Measurements from ENCODE around the gene SLC29A2.

DNA sequence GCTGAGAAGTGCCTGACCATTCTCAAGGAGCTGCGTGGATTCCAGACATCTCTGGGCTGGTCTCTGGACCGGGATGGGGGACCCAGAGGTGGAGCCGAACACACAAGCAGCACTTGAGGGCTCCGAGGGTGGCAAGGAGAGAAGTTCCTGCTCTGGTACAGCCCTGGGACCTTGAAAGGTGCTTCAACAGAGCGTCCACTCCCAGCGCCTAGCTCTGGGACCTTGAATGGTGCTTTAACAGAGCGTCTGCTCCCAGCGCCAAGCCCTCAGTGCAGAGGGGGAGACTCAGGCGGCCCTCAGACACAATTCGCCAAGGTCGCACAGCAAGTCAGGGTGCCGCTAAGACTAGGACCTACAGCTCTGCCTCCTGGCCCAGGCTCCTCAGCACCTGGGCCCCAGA, 38.6 kb upstream of the SLC29A2 start:
- TF ChIP-seq GATA2 (IDR thresholded peaks at IDR 0.05; ENCODE audit: low read depth, low read length): no peak
- no peak for TF ChIP-seq GATA3 (IDR thresholded peaks at IDR 0.05; ENCODE audit: low read depth, low read length)

Data from SH-SY5Y (cell line).